Naive thymus-derived CD8-positive, alpha-beta T cell (primary cell): ENCODE data around the gene CACHD1. TPM values are rescaled to one million over a fixed set of nuclear protein-coding genes. Genes with fewer than 3 reads are reported as not detected.
"Not testable (repeated sequence)": the region's sequence is repeated elsewhere in the genome, so short reads cannot be mapped to it uniquely, and the experiment has no call there.

Experiments used
- ATAC-seq, 2 donors: fragments of 150-1000 bp; cut with Tn5 transposase in 1 of 2; sonication (Bioruptor Pico), chemical (Tn5 transposase) in 1 of 2; 1 replicate in 1 of 2; 2 replicates in 1 of 2; pipeline ENCODE4 v1.10.0; 2021; ENCODE audit warnings: mild to moderate bottlenecking in 2 of 2, moderate library complexity in 2 of 2
- POLR2A ChIA-PET: fragments of 350-600 bp; sonication (Branson Sonifier 250); formaldehyde crosslinking; loops from one replicate; lab custom pipeline; 2021; ENCODE audit warnings: antibody characterized with exemption; lab: Charles Lee
- DNase-seq, 10 donors: peaks; one replicate each; pipeline versions ENCODE4 v3.0.0 to v3.0.0-alpha.2; 2020 to 2022
- H3K27ac Mint-ChIP-seq, 10 donors: one replicate each; pipeline ENCODE4 v1.8.0; 2020 to 2022; ENCODE audit warnings: mild to moderate bottlenecking in 10 of 10, mixed read lengths in 10 of 10, moderate library complexity in 4 of 10, inconsistent platforms in 1 of 10
- H3K27me3 Mint-ChIP-seq, 5 donors: one replicate each; pipeline ENCODE4 v1.8.0; 2021 to 2022; ENCODE audit warnings: mixed read lengths in 5 of 5
- H3K36me3 Mint-ChIP-seq, 3 donors: one replicate each; pipeline ENCODE4 v1.8.0; 2020 to 2022; ENCODE audit warnings: mixed read lengths in 3 of 3, mild to moderate bottlenecking in 2 of 3, inconsistent platforms in 1 of 3
- H3K4me1 Mint-ChIP-seq, 4 donors: one replicate each; pipeline ENCODE4 v1.8.0; 2021 to 2022; ENCODE audit warnings: mixed read lengths in 4 of 4
- H3K4me3 Mint-ChIP-seq, 10 donors: one replicate each; pipeline ENCODE4 v1.8.0; 2020 to 2022; ENCODE audit warnings: mild to moderate bottlenecking in 10 of 10, mixed read lengths in 10 of 10, moderate library complexity in 6 of 10, inconsistent platforms in 1 of 10
- H3K9me3 Mint-ChIP-seq, 9 donors: one replicate each; pipeline ENCODE4 v1.8.0; 2020 to 2022; ENCODE audit warnings: mixed read lengths in 9 of 9, mild to moderate bottlenecking in 3 of 9, inconsistent platforms in 1 of 9, moderate library complexity in 1 of 9
- polyA plus RNA-seq, 3 donors: library from polyadenylated mRNA; unstranded; fragments of 300-500 nt; fragmentation: Illumina TruSeq; gene quantifications; one replicate each; pipeline ENCODE4 v1.2.3, GENCODE V29; 2021
- total RNA-seq, 8 experiments: library from RNA in 2 of 8; stranded (reverse) in 2 of 8; gene quantifications; one replicate each; pipeline ENCODE4 v1.2.3 and lab custom pipeline; 2021 to 2026

CACHD1 gene
- total and polyA plus RNA-seq, 5 experiments from 2014 or later: 0.80 to 5.2 (median 3.3) TPM

GRCh38 chr1:64686828-64687724 lies 217.1 kb downstream of the CACHD1 start:
- peaks cover 0 to 53% (median 8%) of the 10 kb centered on the region in 3 donors for H3K36me3 Mint-ChIP-seq
- no peaks in the 10 kb centered on the region for H3K27me3 Mint-ChIP-seq
- H3K9me3 Mint-ChIP-seq: no peaks in the 10 kb centered on the region
- peaks cover 0 to 2% (median 0%) of the 10 kb centered on the region in 4 donors for H3K4me1 Mint-ChIP-seq
- POLR2A ChIA-PET: no interaction called here
- no peak overlapping the region for H3K27ac Mint-ChIP-seq
- no peak overlapping the region for H3K4me3 Mint-ChIP-seq
- ATAC-seq (peak; percentile 59 to 77), DNase-seq (peak in 6 of 10 donors; percentile 12 to 44 (median 32))

GRCh38 chr1:64687725-64688327 lies 217.9 kb downstream of the CACHD1 start:
- Mint-ChIP-seq H3K4me1 (peaks cover 0 to 2% (median 0%) of the 10 kb centered on the region in 4 donors), H3K9me3 (no peaks in the 10 kb centered on the region), H3K27me3 (no peaks in the 10 kb centered on the region), H3K4me3 (no peak overlapping the region), H3K27ac (peak overlapping the region in 1 of 10 donors; percentile 31), H3K36me3 (peaks cover 0 to 50% (median 2%) of the 10 kb centered on the region in 3 donors)
- DNase-seq: no peak
- POLR2A ChIA-PET: no interaction called here
- ATAC-seq: no peak

GRCh38 chr1:64691626-64692025 lies 221.7 kb downstream of the CACHD1 start:
- peaks cover 0 to 2% (median 0%) of the 10 kb centered on the region in 4 donors for H3K4me1 Mint-ChIP-seq
- no peak overlapping the region for H3K4me3 Mint-ChIP-seq
- POLR2A ChIA-PET: no interaction called here
- peaks cover 0 to 41% (median 4%) of the 10 kb centered on the region in 3 donors for H3K36me3 Mint-ChIP-seq
- no peak for ATAC-seq
- no peaks in the 10 kb centered on the region for H3K27me3 Mint-ChIP-seq
- DNase-seq: no peak
- H3K9me3 Mint-ChIP-seq: no peaks in the 10 kb centered on the region
- no peak overlapping the region for H3K27ac Mint-ChIP-seq

GRCh38 chr1:64692911-64693310 lies 223.0 kb downstream of the CACHD1 start:
- POLR2A ChIA-PET: no interaction called here
- no peak for DNase-seq
- Mint-ChIP-seq H3K27me3 (no peaks in the 10 kb centered on the region), H3K27ac (no peak overlapping the region), H3K36me3 (peaks cover 0 to 41% (median 4%) of the 10 kb centered on the region in 3 donors), H3K4me3 (no peak overlapping the region), H3K4me1 (peaks cover 0 to 2% (median 0%) of the 10 kb centered on the region in 4 donors), H3K9me3 (no peaks in the 10 kb centered on the region)
- ATAC-seq: no peak

- H3K9me3 Mint-ChIP-seq: no peaks in the 10 kb centered on the region
- peaks cover 0 to 2% (median 0%) of the 10 kb centered on the region in 4 donors for H3K4me1 Mint-ChIP-seq
- POLR2A ChIA-PET: no interaction called here
- no peaks in the 10 kb centered on the region for H3K27me3 Mint-ChIP-seq
- ATAC-seq (no peak), DNase-seq (no peak)
- H3K27ac Mint-ChIP-seq: no peak overlapping the region
- peaks cover 0 to 40% (median 4%) of the 10 kb centered on the region in 3 donors for H3K36me3 Mint-ChIP-seq
- no peak overlapping the region for H3K4me3 Mint-ChIP-seq
Measured at GRCh38 chr1:64693406-64693805, 223.5 kb downstream of the CACHD1 start.

- POLR2A ChIA-PET: no interaction called here
- H3K36me3 Mint-ChIP-seq: peaks cover 0 to 11% (median 4%) of the 10 kb centered on the region in 3 donors
- no peaks in the 10 kb centered on the region for H3K9me3 Mint-ChIP-seq
- H3K27me3 Mint-ChIP-seq: peaks cover 0 to 6% (median 2%) of the 10 kb centered on the region in 5 donors
- no peak overlapping the region for H3K27ac Mint-ChIP-seq
- DNase-seq (no peak), ATAC-seq (no peak)
- peaks cover 0 to 2% (median 0%) of the 10 kb centered on the region in 4 donors for H3K4me1 Mint-ChIP-seq
- H3K4me3 Mint-ChIP-seq: no peak overlapping the region
Measured at GRCh38 chr1:64696879-64697278, 226.9 kb downstream of the CACHD1 start.

- Mint-ChIP-seq H3K4me3 (no peak overlapping the region), H3K36me3 (peaks cover 0 to 2% (median 0%) of the 10 kb centered on the region in 3 donors), H3K9me3 (peaks cover 0 to 8% (median 0%) of the 10 kb centered on the region in 9 donors), H3K27ac (no peak overlapping the region), H3K27me3 (peaks cover 0 to 11% (median 6%) of the 10 kb centered on the region in 5 donors), H3K4me1 (peaks cover 0 to 2% (median 0%) of the 10 kb centered on the region in 4 donors)
- POLR2A ChIA-PET: no interaction called here
- ATAC-seq (no peak), DNase-seq (no peak)
Measured at GRCh38 chr1:64699327-64699726, 229.4 kb downstream of the CACHD1 start.

GRCh38 chr1:64701071-64701470 lies 231.1 kb downstream of the CACHD1 start:
- H3K27ac Mint-ChIP-seq: peak overlapping the region in 1 of 10 donors; percentile 19
- H3K4me3 Mint-ChIP-seq: no peak overlapping the region
- POLR2A ChIA-PET: no interaction called here
- H3K4me1 Mint-ChIP-seq: peaks cover 0 to 2% (median 0%) of the 10 kb centered on the region in 4 donors
- DNase-seq: no peak
- H3K36me3 Mint-ChIP-seq: no peaks in the 10 kb centered on the region
- peaks cover 0 to 11% (median 6%) of the 10 kb centered on the region in 5 donors for H3K27me3 Mint-ChIP-seq
- no peak for ATAC-seq
- H3K9me3 Mint-ChIP-seq: peaks cover 0 to 8% (median 0%) of the 10 kb centered on the region in 9 donors

- no peaks in the 10 kb centered on the region for H3K36me3 Mint-ChIP-seq
- DNase-seq (no peak), ATAC-seq (no peak)
- H3K4me3 Mint-ChIP-seq: no peak overlapping the region
- no peak overlapping the region for H3K27ac Mint-ChIP-seq
- POLR2A ChIA-PET: no interaction called here
- peaks cover 0 to 8% (median 0%) of the 10 kb centered on the region in 9 donors for H3K9me3 Mint-ChIP-seq
- H3K4me1 Mint-ChIP-seq: peaks cover 0 to 2% (median 0%) of the 10 kb centered on the region in 4 donors
- H3K27me3 Mint-ChIP-seq: peaks cover 0 to 11% (median 6%) of the 10 kb centered on the region in 5 donors
Measured at GRCh38 chr1:64701886-64702285, 232.0 kb downstream of the CACHD1 start.

GRCh38 chr1:64702670-64703069 lies 232.7 kb downstream of the CACHD1 start:
- H3K4me3 Mint-ChIP-seq, POLR2A ChIA-PET, H3K36me3 Mint-ChIP-seq, H3K9me3 Mint-ChIP-seq, ATAC-seq, DNase-seq, H3K27ac Mint-ChIP-seq, H3K4me1 Mint-ChIP-seq: not testable (repeated sequence)
- peaks cover 0 to 11% (median 6%) of the 10 kb centered on the region in 5 donors for H3K27me3 Mint-ChIP-seq

GRCh38 chr1:64703600-64703999 lies 233.7 kb downstream of the CACHD1 start:
- H3K27ac Mint-ChIP-seq: peak overlapping the region in 1 of 10 donors; percentile 41
- H3K4me1 Mint-ChIP-seq: peaks cover 0 to 2% (median 0%) of the 10 kb centered on the region in 4 donors
- H3K27me3 Mint-ChIP-seq: peaks cover 0 to 11% (median 6%) of the 10 kb centered on the region in 5 donors
- peaks cover 0 to 8% (median 0%) of the 10 kb centered on the region in 9 donors for H3K9me3 Mint-ChIP-seq
- ATAC-seq (no peak), DNase-seq (no peak)
- POLR2A ChIA-PET: no interaction called here
- no peaks in the 10 kb centered on the region for H3K36me3 Mint-ChIP-seq
- no peak overlapping the region for H3K4me3 Mint-ChIP-seq

- Mint-ChIP-seq H3K4me3 (no peak overlapping the region), H3K9me3 (peaks cover 0 to 8% (median 0%) of the 10 kb centered on the region in 9 donors), H3K27ac (no peak overlapping the region), H3K36me3 (no peaks in the 10 kb centered on the region), H3K4me1 (peaks cover 0 to 2% (median 0%) of the 10 kb centered on the region in 4 donors), H3K27me3 (peaks cover 0 to 11% (median 6%) of the 10 kb centered on the region in 5 donors)
- DNase-seq (no peak), ATAC-seq (no peak)
- POLR2A ChIA-PET: no interaction called here
Measured at GRCh38 chr1:64705591-64705990, 235.7 kb downstream of the CACHD1 start.

- POLR2A ChIA-PET: no interaction called here
- Mint-ChIP-seq H3K4me3 (no peak overlapping the region), H3K36me3 (no peaks in the 10 kb centered on the region), H3K27me3 (peaks cover 0 to 5% (median 0%) of the 10 kb centered on the region in 5 donors), H3K4me1 (no peaks in the 10 kb centered on the region), H3K27ac (no peak overlapping the region), H3K9me3 (no peaks in the 10 kb centered on the region)
- no peak for ATAC-seq
- no peak for DNase-seq
Measured at GRCh38 chr1:64711266-64711665, 241.3 kb downstream of the CACHD1 start.
